Smooth muscle cell (in vitro differentiated cells): ENCODE measurements around the gene GRM8. TPM values are rescaled to one million over a fixed set of nuclear protein-coding genes. Genes with fewer than 3 reads are reported as not detected.
"Not testable (repeated sequence)": the region's sequence is repeated elsewhere in the genome, so short reads cannot be mapped to it uniquely, and the experiment has no call there.

Experiments used
- DNase-seq: peaks from one replicate; lab custom pipeline; 2025; ENCODE audit not compliant: unreplicated experiment; lab: John Stamatoyannopoulos, UW
- H2AFZ ChIP-seq: fragments of 200-600 bp; sonication (generic); 2 replicates; pipeline ENCODE4 v1.6.0; 2016; ENCODE audit warnings: antibody characterized with exemption, low read depth, mild to moderate bottlenecking
- H3F3A ChIP-seq: fragments of 200-600 bp; sonication (generic); 2 replicates; pipeline ENCODE4 v1.6.0; 2017; ENCODE audit warnings: antibody characterized with exemption, low read depth
- H3K27ac ChIP-seq: fragments of 200-600 bp; sonication (generic); 2 replicates; pipeline ENCODE4 v1.5.1; 2016; ENCODE audit warnings: low read depth, mild to moderate bottlenecking
- H3K27me3 ChIP-seq: fragments of 200-600 bp; sonication (generic); 2 replicates; pipeline ENCODE4 v1.6.1; 2016; ENCODE audit warnings: low read depth, mild to moderate bottlenecking
- H3K36me3 ChIP-seq: fragments of 200-600 bp; sonication (generic); 2 replicates; pipeline ENCODE4 v1.5.1; 2016; ENCODE audit warnings: low read depth
- H3K4me1 ChIP-seq: fragments of 200-600 bp; sonication (generic); 2 replicates; pipeline ENCODE4 v1.5.1; 2016; ENCODE audit warnings: low read depth
- H3K4me2 ChIP-seq: fragments of 200-600 bp; sonication (generic); 2 replicates; pipeline ENCODE4 v1.6.0; 2016; ENCODE audit warnings: mild to moderate bottlenecking
- H3K4me3 ChIP-seq: fragments of 200-600 bp; sonication (generic); 2 replicates; pipeline ENCODE4 v1.5.1; 2016; ENCODE audit warnings: mild to moderate bottlenecking
- H3K79me2 ChIP-seq: fragments of 200-600 bp; sonication (generic); 2 replicates; pipeline ENCODE4 v1.6.0; 2016; ENCODE audit warnings: low read depth, mild to moderate bottlenecking
- H3K9ac ChIP-seq: fragments of 200-600 bp; sonication (generic); 2 replicates; pipeline ENCODE4 v1.6.0; 2016; ENCODE audit warnings: low read depth
- H3K9me3 ChIP-seq: fragments of 200-600 bp; sonication (generic); replicated peaks from 2 replicates; pipeline ENCODE4 v1.5.1; 2016; ENCODE audit warnings: low read depth
- H4K20me1 ChIP-seq: fragments of 200-600 bp; sonication (generic); 2 replicates; pipeline ENCODE4 v1.6.0; 2016; ENCODE audit warnings: low read depth
- WGBS: methylation state at CpG from one replicate; pipeline ENCODE4 v1.1.7; 2016; ENCODE audit warnings: low lambda C conversion rate; 5-methylcytosine and 5-hydroxymethylcytosine counted together
- polyA plus RNA-seq: library from polyadenylated mRNA; unstranded; fragments of >200 nt; fragmentation: Nextera tagmentation; extraction: Ambion mirVana; gene quantifications from 2 replicates; pipeline ENCODE4 v1.2.1, GENCODE V29; 2016
- total RNA-seq: library from RNA; depleted of rRNA; stranded (reverse); fragments of >200 nt; gene quantifications from 2 replicates; pipeline ENCODE4 v1.2.3, GENCODE V29; 2014
- TF ChIP-seq, protein P1 (sequence below): fragments of 200-600 bp; sonication (generic); IDR thresholded peaks from 2 replicates; pipeline ENCODE4 v1.5.1; 2017; ENCODE audit warnings: borderline replicate concordance, mild to moderate bottlenecking, antibody characterized with exemption; ENCODE audit not compliant: insufficient read depth, poor library complexity, severe bottlenecking

Gene GRM8
- total and polyA plus RNA-seq, 2 experiments from 2014 or later: 9.8 to 20.5 TPM

DNA sequence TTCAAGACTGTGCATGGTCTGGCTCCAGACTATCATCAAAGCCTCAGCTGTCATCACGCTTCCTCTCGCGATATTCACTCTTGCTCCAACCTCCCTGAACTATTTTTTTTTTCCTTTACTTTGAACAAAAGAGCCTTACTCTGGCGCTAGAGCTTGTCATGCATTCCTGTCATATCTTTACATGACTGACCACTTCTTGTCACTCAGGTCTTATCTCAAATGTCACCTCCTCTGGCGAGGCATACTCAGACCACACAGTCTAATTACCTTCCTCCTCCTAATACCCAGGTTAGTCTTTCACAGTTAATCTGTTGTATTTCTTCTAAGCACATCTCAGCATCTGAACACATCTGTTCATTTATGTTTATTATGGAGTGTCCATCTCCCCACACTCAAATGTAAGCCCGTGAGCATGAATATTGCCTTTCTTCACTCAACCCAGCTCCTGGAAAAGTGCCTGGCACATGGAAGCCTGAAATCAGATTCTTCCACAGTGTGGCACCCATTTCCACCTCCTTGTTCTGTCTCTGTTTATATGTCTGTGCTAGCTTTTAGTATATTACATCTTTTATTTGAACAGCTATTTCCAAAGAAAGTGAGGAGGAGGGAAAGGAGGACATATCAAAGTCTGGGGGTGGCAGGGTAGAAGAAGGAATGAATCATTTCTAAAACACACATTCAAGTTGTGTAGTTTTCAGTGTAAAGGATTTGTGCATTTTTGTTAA lies 351.5 kb downstream of the GRM8 start:
- H3F3A ChIP-seq, H3K79me2 ChIP-seq, H3K27me3 ChIP-seq, H3K36me3 ChIP-seq, H3K9me3 ChIP-seq, H3K4me2 ChIP-seq, H3K27ac ChIP-seq, H4K20me1 ChIP-seq, DNase-seq, H3K4me3 ChIP-seq, H3K4me1 ChIP-seq, H3K9ac ChIP-seq, H2AFZ ChIP-seq: not testable (repeated sequence)
- WGBS: 38% methylated on average over 6 of the region's 6 CpGs

DNA sequence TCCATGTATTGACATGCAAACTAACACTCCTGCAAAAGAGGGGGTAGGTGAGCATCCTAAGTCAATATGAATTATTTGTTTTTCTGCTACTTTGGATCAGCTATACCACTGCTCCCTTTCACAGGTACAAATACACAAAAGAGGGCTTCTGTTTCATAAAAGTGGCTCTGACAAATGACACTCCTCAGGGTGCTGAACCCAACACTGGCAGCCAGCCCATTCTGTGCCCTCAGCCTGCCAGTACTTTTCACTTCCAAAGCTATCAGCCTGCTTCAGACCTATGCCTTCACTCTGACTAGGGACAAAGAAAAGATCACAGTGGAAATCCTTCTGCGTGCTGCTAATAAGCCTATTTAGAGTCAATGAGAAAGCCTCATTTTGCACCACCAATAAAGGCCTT lies 364.8 kb downstream of the GRM8 start:
- not testable (repeated sequence) for H3K27ac ChIP-seq, H3K79me2 ChIP-seq, H3K36me3 ChIP-seq, H3F3A ChIP-seq, H3K27me3 ChIP-seq, H3K4me1 ChIP-seq, H2AFZ ChIP-seq, H3K9ac ChIP-seq, H3K9me3 ChIP-seq, H3K4me3 ChIP-seq, H3K4me2 ChIP-seq, DNase-seq, H4K20me1 ChIP-seq
- WGBS: 92% methylated on average over 1 of the region's 1 CpG

DNA sequence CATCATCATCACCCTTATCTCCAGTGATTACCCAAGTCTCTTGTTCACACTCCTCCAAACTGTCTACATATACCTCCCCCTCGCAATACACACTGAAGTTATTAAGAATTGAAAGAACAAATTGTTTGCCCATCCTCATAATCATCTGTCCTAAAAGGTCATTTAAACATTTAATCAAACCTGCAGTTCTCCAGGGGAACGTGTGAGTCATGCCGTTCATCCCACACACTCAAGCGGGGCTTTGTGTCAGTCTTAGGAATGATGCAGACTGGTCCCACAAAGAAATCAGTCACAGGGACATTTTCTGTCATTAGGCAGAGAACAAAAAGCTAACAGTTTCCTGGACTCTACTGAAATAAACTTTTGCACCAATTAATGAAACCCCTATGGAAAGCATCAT lies 365.2 kb downstream of the GRM8 start:
- H2AFZ ChIP-seq, DNase-seq, H4K20me1 ChIP-seq, H3K4me2 ChIP-seq, H3K36me3 ChIP-seq, H3K27me3 ChIP-seq, H3F3A ChIP-seq, H3K27ac ChIP-seq, H3K4me1 ChIP-seq, H3K4me3 ChIP-seq, H3K9ac ChIP-seq, H3K79me2 ChIP-seq, H3K9me3 ChIP-seq: not testable (repeated sequence)
- 46% methylated on average over 4 of the region's 4 CpGs for WGBS

DNA sequence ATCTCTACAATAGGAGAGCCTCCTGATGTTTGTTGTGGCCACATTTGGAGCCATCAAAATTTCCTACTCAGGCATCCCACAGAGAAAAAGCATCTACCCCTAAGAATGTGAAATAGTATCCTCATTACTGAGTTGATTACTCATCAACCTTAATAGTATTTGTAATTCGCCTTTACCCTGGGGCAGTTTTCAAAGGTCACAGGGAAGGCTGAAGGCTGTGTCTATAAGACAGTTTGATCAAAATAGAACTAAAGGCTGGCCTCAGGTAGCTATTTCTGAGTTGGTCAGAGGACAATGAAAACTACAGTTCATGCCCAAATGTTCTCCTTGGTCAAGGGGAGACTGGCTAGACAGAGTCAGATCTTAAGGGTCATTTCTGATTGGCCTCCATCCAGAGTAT lies 370.0 kb downstream of the GRM8 start:
- not testable (repeated sequence) for H3K9ac ChIP-seq, H3K27ac ChIP-seq, H3K79me2 ChIP-seq, H3K4me2 ChIP-seq, DNase-seq, H3K36me3 ChIP-seq, H3K9me3 ChIP-seq, H3K4me3 ChIP-seq, H3F3A ChIP-seq, H3K27me3 ChIP-seq, H4K20me1 ChIP-seq, H2AFZ ChIP-seq, H3K4me1 ChIP-seq
- 65% methylated on average over 1 of the region's 1 CpG for WGBS

DNA sequence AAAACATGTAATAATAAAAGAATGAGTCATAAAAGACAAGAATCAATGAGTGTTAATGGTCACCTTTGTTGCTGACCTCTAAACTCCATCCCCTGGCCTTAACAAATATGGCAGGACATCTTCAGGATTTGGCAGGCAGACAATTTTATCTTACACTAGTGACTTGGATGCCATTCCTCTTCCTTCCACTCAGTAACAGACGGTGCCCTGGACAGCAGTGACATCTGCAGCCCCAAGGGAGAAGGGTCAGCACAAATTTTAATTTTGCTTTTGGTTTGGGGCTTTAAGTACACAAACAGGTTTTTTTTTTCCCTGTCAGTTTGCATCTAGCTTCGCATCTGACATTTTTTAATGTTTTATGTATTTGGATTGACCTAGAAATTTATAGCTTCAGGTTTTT lies 370.8 kb downstream of the GRM8 start:
- not testable (repeated sequence) for H3K9ac ChIP-seq, DNase-seq, H3K79me2 ChIP-seq, H2AFZ ChIP-seq, H3K27me3 ChIP-seq, H3K4me1 ChIP-seq, H3K9me3 ChIP-seq, H3K4me3 ChIP-seq, H3K36me3 ChIP-seq, H3K27ac ChIP-seq, H4K20me1 ChIP-seq, H3K4me2 ChIP-seq, H3F3A ChIP-seq
- TF ChIP-seq, protein P1, sequence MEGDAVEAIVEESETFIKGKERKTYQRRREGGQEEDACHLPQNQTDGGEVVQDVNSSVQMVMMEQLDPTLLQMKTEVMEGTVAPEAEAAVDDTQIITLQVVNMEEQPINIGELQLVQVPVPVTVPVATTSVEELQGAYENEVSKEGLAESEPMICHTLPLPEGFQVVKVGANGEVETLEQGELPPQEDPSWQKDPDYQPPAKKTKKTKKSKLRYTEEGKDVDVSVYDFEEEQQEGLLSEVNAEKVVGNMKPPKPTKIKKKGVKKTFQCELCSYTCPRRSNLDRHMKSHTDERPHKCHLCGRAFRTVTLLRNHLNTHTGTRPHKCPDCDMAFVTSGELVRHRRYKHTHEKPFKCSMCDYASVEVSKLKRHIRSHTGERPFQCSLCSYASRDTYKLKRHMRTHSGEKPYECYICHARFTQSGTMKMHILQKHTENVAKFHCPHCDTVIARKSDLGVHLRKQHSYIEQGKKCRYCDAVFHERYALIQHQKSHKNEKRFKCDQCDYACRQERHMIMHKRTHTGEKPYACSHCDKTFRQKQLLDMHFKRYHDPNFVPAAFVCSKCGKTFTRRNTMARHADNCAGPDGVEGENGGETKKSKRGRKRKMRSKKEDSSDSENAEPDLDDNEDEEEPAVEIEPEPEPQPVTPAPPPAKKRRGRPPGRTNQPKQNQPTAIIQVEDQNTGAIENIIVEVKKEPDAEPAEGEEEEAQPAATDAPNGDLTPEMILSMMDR: peak; percentile 8
- 78% methylated on average over 2 of the region's 2 CpGs for WGBS
